Lower leg skin (tissue), 4 donors: ENCODE data around the gene AEBP1. TPM values are rescaled to one million over a fixed set of nuclear protein-coding genes. Genes with fewer than 3 reads are reported as not detected.

Source experiments
- DNase-seq, 2 donors: peaks; one replicate each; pipeline ENCODE4 v3.0.0-alpha.2; 2019; ENCODE audit warnings: low spot score in 2 of 2
- H3K4me3 ChIP-seq: fragments of 200-600 bp; sonication (generic); 2 replicates; pipeline ENCODE4 v1.5.1; 2017; ENCODE audit warnings: mild to moderate bottlenecking, low read depth; ENCODE audit not compliant: poor library complexity, severe bottlenecking
- CTCF ChIP-seq, 3 donors: fragments of 450-650 bp; IDR thresholded peaks; one replicate each; pipeline ENCODE4 v1.5.1; 2016; ENCODE audit warnings: antibody characterized with exemption in 3 of 3, mild to moderate bottlenecking in 3 of 3, moderate library complexity in 2 of 3
- POLR2A ChIP-seq, 2 donors: fragments of 450-650 bp; IDR thresholded peaks; one replicate each; pipeline ENCODE4 v1.6.1; 2016 to 2017; ENCODE audit warnings: antibody characterized with exemption in 2 of 2, mild to moderate bottlenecking in 1 of 2, moderate library complexity in 1 of 2
- WGBS, 2 donors: methylation state at CpG; one replicate each; pipeline ENCODE4 v1.1.5; 2018; 5-methylcytosine and 5-hydroxymethylcytosine counted together
- intact Hi-C: fragments of 100-400 bp; cut with DNase I; formaldehyde crosslinking; loops from one replicate; pipeline ENCODE4 v1.15.0; 2023; ENCODE audit warnings: low total_unique reads
- total RNA-seq, 4 donors: library from RNA; depleted of rRNA; stranded (reverse); fragments of >200 nt; gene quantifications; one replicate each; pipeline ENCODE4 v1.1.0, GENCODE V29; 2016

AEBP1 gene
- total RNA-seq, 4 donors from 2014 or later: 52.6 to 134 (median 54.6) TPM

GRCh38 chr7:44138698-44139097 lies 34.6 kb downstream of the AEBP1 start:
- WGBS, 2 donors: 75 to 80% methylated on average over 8 of the region's 8 CpGs
- intact Hi-C loops: no loop called here
- TF ChIP-seq POLR2A (IDR thresholded peaks at IDR 0.05) (no peak), CTCF (IDR thresholded peaks at IDR 0.05) (no peak)
- H3K4me3 ChIP-seq: no peak overlapping the region
- no peak for DNase-seq

- intact Hi-C loops: no loop called here
- 89 to 94% methylated on average over 14 of the region's 14 CpGs for WGBS, 2 donors
- no peak for TF ChIP-seq CTCF (IDR thresholded peaks at IDR 0.05)
- no peak for TF ChIP-seq POLR2A (IDR thresholded peaks at IDR 0.05)
- no peak overlapping the region for H3K4me3 ChIP-seq
- no peak for DNase-seq
These were observed 35.3 kb downstream of the AEBP1 start for GRCh38 chr7:44139311-44140010.

- intact Hi-C loops: no loop called here
- no peak for DNase-seq
- H3K4me3 ChIP-seq: no peak overlapping the region
- TF ChIP-seq POLR2A (IDR thresholded peaks at IDR 0.05) (no peak), CTCF (IDR thresholded peaks at IDR 0.05) (no peak)
- WGBS, 2 donors: 84 to 87% methylated on average over 10 of the region's 10 CpGs
These were observed 36.2 kb downstream of the AEBP1 start for GRCh38 chr7:44140341-44140740.

GRCh38 chr7:44141221-44141850 lies 37.2 kb downstream of the AEBP1 start, which contains the start of gene MYL7:
Gene MYL7, minus strand, starts transcription at chr7:44141332. Its CDS starts 27 bp downstream, at chr7:44141305.
- 82 to 87% methylated on average over 5 to 6 of the region's 6 CpGs for WGBS, 2 donors
- TF ChIP-seq POLR2A (IDR thresholded peaks at IDR 0.05): no peak
- TF ChIP-seq CTCF (IDR thresholded peaks at IDR 0.05): no peak
- no peak within 1 kb of the TSS for H3K4me3 ChIP-seq
- intact Hi-C loops: no loop called here
- DNase-seq: no peak

GRCh38 chr7:44142028-44142427 lies 37.9 kb downstream of the AEBP1 start:
- no peak for DNase-seq
- intact Hi-C loops: no loop called here
- H3K4me3 ChIP-seq: no peak overlapping the region
- WGBS, 2 donors: 87 to 97% methylated on average over 4 of the region's 4 CpGs
- TF ChIP-seq CTCF (IDR thresholded peaks at IDR 0.05): no peak
